ENCODE results near the gene KMT5C.

DNA sequence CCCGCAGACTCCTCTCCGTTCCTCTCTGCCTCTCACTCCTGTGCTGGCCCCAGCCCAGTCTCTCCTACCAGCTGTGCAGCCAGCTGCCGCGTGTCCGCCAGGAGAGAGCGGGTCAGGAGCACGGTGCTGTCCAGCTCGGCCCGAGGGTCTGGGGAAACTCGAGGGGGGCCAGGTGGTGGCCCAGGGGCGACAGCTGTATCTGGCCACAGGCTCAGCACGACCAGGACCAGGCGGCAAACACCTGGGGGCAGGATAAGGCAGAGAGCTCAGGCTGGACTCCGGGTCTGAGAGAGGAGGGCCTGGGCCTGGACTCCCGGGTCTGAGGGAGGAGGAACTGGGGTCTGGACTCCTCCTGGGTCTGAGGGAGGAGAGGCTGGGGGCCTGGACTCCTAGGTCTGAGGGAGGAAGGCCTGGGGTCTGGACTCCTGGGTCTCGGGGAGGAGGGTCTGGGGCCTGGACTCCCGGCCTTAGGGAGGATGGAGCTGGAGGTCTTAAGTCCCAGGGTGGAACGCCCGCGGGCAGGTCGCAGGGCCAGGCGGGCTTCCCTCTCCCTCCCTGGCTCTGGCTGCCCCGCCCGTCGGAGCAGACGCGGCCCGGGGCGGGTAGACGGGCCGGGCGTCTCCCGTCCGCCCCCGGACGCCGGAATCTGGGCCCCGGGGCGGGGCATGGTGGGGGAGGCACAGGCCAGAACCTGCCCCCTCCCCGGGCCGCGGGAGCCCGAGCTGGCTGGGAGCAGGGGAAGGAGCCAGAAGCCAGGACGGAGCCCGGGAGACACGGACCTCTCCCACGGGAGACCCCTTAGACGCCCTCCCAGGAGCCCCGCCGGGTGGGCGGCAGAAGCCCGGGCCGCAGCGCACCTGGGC is 29.3 kb downstream of the KMT5C start:
- TF ChIP-seq ZNF8 (CRISPR knock-in tag; IDR thresholded peaks at IDR 0.05) (no peak), GLIS3 (CRISPR knock-in tag; IDR thresholded peaks at IDR 0.05) (no peak), ESRRG (CRISPR knock-in tag; IDR thresholded peaks at IDR 0.05) (no peak), ARNTL (CRISPR knock-in tag; IDR thresholded peaks at IDR 0.05; ENCODE audit: borderline replicate concordance, low read depth) (no peak), CSDC2 (CRISPR knock-in tag; IDR thresholded peaks at IDR 0.05) (no peak), TOX (CRISPR knock-in tag; IDR thresholded peaks at IDR 0.05; ENCODE audit: borderline replicate concordance) (no peak), ZFP3 (CRISPR knock-in tag; IDR thresholded peaks at IDR 0.05) (no peak), TCF4 (CRISPR knock-in tag; IDR thresholded peaks at IDR 0.05; ENCODE audit: borderline replicate concordance) (no peak)
- TF ChIP-seq, protein P1, sequence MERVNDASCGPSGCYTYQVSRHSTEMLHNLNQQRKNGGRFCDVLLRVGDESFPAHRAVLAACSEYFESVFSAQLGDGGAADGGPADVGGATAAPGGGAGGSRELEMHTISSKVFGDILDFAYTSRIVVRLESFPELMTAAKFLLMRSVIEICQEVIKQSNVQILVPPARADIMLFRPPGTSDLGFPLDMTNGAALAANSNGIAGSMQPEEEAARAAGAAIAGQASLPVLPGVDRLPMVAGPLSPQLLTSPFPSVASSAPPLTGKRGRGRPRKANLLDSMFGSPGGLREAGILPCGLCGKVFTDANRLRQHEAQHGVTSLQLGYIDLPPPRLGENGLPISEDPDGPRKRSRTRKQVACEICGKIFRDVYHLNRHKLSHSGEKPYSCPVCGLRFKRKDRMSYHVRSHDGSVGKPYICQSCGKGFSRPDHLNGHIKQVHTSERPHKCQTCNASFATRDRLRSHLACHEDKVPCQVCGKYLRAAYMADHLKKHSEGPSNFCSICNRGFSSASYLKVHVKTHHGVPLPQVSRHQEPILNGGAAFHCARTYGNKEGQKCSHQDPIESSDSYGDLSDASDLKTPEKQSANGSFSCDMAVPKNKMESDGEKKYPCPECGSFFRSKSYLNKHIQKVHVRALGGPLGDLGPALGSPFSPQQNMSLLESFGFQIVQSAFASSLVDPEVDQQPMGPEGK (CRISPR knock-in tag; IDR thresholded peaks at IDR 0.05; ENCODE audit: borderline replicate concordance) = no peak

All from SK-N-SH treated with all-trans-retinoic acid at 6 μM for 48 hours (cell line).